Fibroblast of lung (primary cell): ENCODE data around the gene QSOX1. TPM values are rescaled to one million over a fixed set of nuclear protein-coding genes. Genes with fewer than 3 reads are reported as not detected.

ENCODE experiments used
- DNase-seq, 2 donors: peaks; one replicate each; pipeline versions ENCODE4 v3.0.0 to v3.0.0-alpha.2; 2010; ENCODE audit warnings: low read depth in 2 of 2
- H2AFZ ChIP-seq: 2 replicates; pipeline ENCODE4 v1.5.1; 2012; ENCODE audit warnings: low read length, control low read depth, inconsistent platforms
- H3K27ac ChIP-seq: 2 replicates; pipeline ENCODE4 v1.5.1; 2011; ENCODE audit warnings: low read length, control low read depth; ENCODE audit not compliant: insufficient read depth
- H3K27me3 ChIP-seq: 2 replicates; pipeline ENCODE4 v1.5.1; 2011; ENCODE audit warnings: mild to moderate bottlenecking, low read length; ENCODE audit not compliant: control insufficient read depth, insufficient read depth
- H3K36me3 ChIP-seq: 2 replicates; pipeline ENCODE4 v1.5.1; 2011; ENCODE audit warnings: low read length; ENCODE audit not compliant: control insufficient read depth, insufficient read depth
- H3K4me1 ChIP-seq: 2 replicates; pipeline ENCODE4 v1.5.1; 2011; ENCODE audit warnings: low read length; ENCODE audit not compliant: control insufficient read depth, insufficient read depth; ENCODE audit errors: extremely low read depth
- H3K4me2 ChIP-seq: 2 replicates; pipeline ENCODE4 v1.5.1; 2011; ENCODE audit warnings: low read length, control low read depth; ENCODE audit not compliant: insufficient read depth; ENCODE audit errors: extremely low read depth
- H3K4me3 ChIP-seq, 4 experiments: fragments of 200-600 bp in 1 of 4; sonication (generic) in 1 of 4; replicated peaks in 1 of 4; 2 replicates each; pipeline ENCODE4 v1.5.1; 2011 to 2016; ENCODE audit warnings: low read length in 4 of 4, low read depth in 3 of 4, mild to moderate bottlenecking in 3 of 4, control low read depth in 2 of 4, inconsistent platforms in 1 of 4, mixed read lengths in 1 of 4; ENCODE audit not compliant: insufficient read depth in 1 of 4; ENCODE audit errors: control extremely low read depth in 1 of 4
- H3K79me2 ChIP-seq: 2 replicates; pipeline ENCODE4 v1.5.1; 2012; ENCODE audit warnings: mild to moderate bottlenecking, low read length, inconsistent platforms; ENCODE audit not compliant: control insufficient read depth, insufficient read depth
- H3K9ac ChIP-seq: 2 replicates; pipeline ENCODE4 v1.5.1; 2011; ENCODE audit warnings: mild to moderate bottlenecking, low read length, control low read depth; ENCODE audit not compliant: insufficient read depth
- H3K9me3 ChIP-seq: 2 replicates; pipeline ENCODE4 v1.5.1; 2012; ENCODE audit warnings: low read depth, low read length; ENCODE audit not compliant: control insufficient read depth, insufficient read depth
- H4K20me1 ChIP-seq: 2 replicates; pipeline ENCODE4 v1.5.1; 2011; ENCODE audit warnings: low read length; ENCODE audit not compliant: control insufficient read depth, insufficient read depth; ENCODE audit errors: extremely low read depth
- CTCF ChIP-seq, 2 donors: IDR thresholded peaks in 1 of 2; conservative IDR thresholded peaks in 1 of 2; 1 replicate in 1 of 2; 2 replicates in 1 of 2; pipeline ENCODE4 v1.5.1; 2011 to 2012; ENCODE audit warnings: low read length in 2 of 2, control low read depth in 1 of 2, inconsistent platforms in 1 of 2, low read depth in 1 of 2, mild to moderate bottlenecking in 1 of 2
- EZH2 ChIP-seq: IDR thresholded peaks from 2 replicates; pipeline ENCODE4 v1.5.1; 2012; ENCODE audit warnings: low read length, control low read depth, mild to moderate bottlenecking; ENCODE audit errors: missing control alignments
- polyA plus RNA-seq, 2 donors: library from polyadenylated mRNA; depleted of rRNA in 1 of 2; stranded (reverse) in 1 of 2; unstranded in 1 of 2; fragments of >200 nt; gene quantifications; 2 replicates each; pipeline ENCODE4 v1.2.1, GENCODE V29; 2011 to 2012; ENCODE audit warnings: missing spikeins in 1 of 2
- total RNA-seq: library from RNA; depleted of rRNA; stranded (reverse); fragments of >200 nt; gene quantifications from 2 replicates; pipeline ENCODE4 v1.2.1, GENCODE V29; 2014

Gene QSOX1
- total and polyA plus RNA-seq, 2 donors (not counting 1 experiment from before 2014, with no cell fraction given), result 799 to 1,312 TPM

GRCh38 chr1:180218806-180219765 lies 64.4 kb downstream of the QSOX1 start:
- Histone ChIP-seq H2AFZ (no peak overlapping the region), H3K27ac (no peak overlapping the region), H3K9ac (no peak overlapping the region), H3K4me1 (no peaks in the 10 kb centered on the region), H3K27me3 (peaks cover 8% of the 10 kb centered on the region), H3K9me3 (no peaks in the 10 kb centered on the region), H3K4me2 (no peak overlapping the region), H4K20me1 (no peaks in the 10 kb centered on the region), H3K36me3 (no peaks in the 10 kb centered on the region), H3K4me3 (no peak overlapping the region), H3K79me2 (no peaks in the 10 kb centered on the region)
- DNase-seq, result no peak
- TF ChIP-seq EZH2 (no peak), CTCF (conservative IDR thresholded peaks at IDR 0.05 in 1 of 2, IDR thresholded peaks at IDR 0.05 in 1 of 2; ENCODE audit: low read depth in 1 of 2, low read length in 2 of 2) (no peak)

GRCh38 chr1:180219776-180220175 lies 65.1 kb downstream of the QSOX1 start:
- no peaks in the 10 kb centered on the region for H3K79me2 ChIP-seq
- TF ChIP-seq CTCF (conservative IDR thresholded peaks at IDR 0.05 in 1 of 2, IDR thresholded peaks at IDR 0.05 in 1 of 2; ENCODE audit: low read depth in 1 of 2, low read length in 2 of 2), result no peak
- TF ChIP-seq EZH2, result no peak

GRCh38 chr1:180221462-180221861 lies 66.8 kb downstream of the QSOX1 start:
- Histone ChIP-seq H4K20me1 (no peaks in the 10 kb centered on the region), H3K27me3 (peaks cover 25% of the 10 kb centered on the region), H3K4me1 (no peaks in the 10 kb centered on the region), H3K36me3 (no peaks in the 10 kb centered on the region), H2AFZ (no peak overlapping the region), H3K4me3 (no peak overlapping the region), H3K79me2 (no peaks in the 10 kb centered on the region), H3K27ac (no peak overlapping the region), H3K9ac (no peak overlapping the region), H3K4me2 (no peak overlapping the region), H3K9me3 (no peaks in the 10 kb centered on the region)
- DNase-seq, result peak in 1 of 2 donors; percentile 37
- TF ChIP-seq EZH2, result no peak
- no peak for TF ChIP-seq CTCF (conservative IDR thresholded peaks at IDR 0.05 in 1 of 2, IDR thresholded peaks at IDR 0.05 in 1 of 2; ENCODE audit: low read depth in 1 of 2, low read length in 2 of 2)

More at GRCh38 chr1:180219776-180220175, 65.1 kb downstream of the QSOX1 start:
- H3K4me1 ChIP-seq, result no peaks in the 10 kb centered on the region
- H3K4me3 ChIP-seq, result no peak overlapping the region
- no peak overlapping the region for H3K4me2 ChIP-seq
- no peak overlapping the region for H3K27ac ChIP-seq
- no peaks in the 10 kb centered on the region for H3K9me3 ChIP-seq
- no peaks in the 10 kb centered on the region for H4K20me1 ChIP-seq
- no peak for DNase-seq
- no peak overlapping the region for H2AFZ ChIP-seq
- no peak overlapping the region for H3K9ac ChIP-seq
- peaks cover 14% of the 10 kb centered on the region for H3K27me3 ChIP-seq
- no peaks in the 10 kb centered on the region for H3K36me3 ChIP-seq
